ENCODE data around the gene C5.

GRCh38 chr9:120941046-120941770 lies 108.9 kb downstream of the C5 start:
- no peak for TF ChIP-seq CTCF (IDR thresholded peaks at IDR 0.05)
- peak in 1 of 2 donors; percentile 56 for TF ChIP-seq POLR2AphosphoS5 (IDR thresholded peaks at IDR 0.05)
- TF ChIP-seq EP300 (IDR thresholded peaks at IDR 0.05) = no peak
- TF ChIP-seq POLR2A (IDR thresholded peaks at IDR 0.05; ENCODE audit: low read depth) = no peak
